ENCODE results near the gene LTBP1. TPM values are rescaled to one million over a fixed set of nuclear protein-coding genes. Genes with fewer than 3 reads are reported as not detected.

LTBP1 gene
- total and polyA plus RNA-seq, 2 experiments from 2014 or later: 15.7 to 49.8 TPM

GRCh38 chr2:33188799-33189198, 242.0 kb downstream of the LTBP1 start:
- Histone ChIP-seq H4K20me1 (replicated peaks; ENCODE audit: insufficient read depth) (no peaks in the 10 kb centered on the region), H3K4me1 (ENCODE audit: insufficient read depth) (no peaks in the 10 kb centered on the region), H3K27ac (ENCODE audit: low read depth) (no peak overlapping the region), H2AFZ (no peak overlapping the region), H3K79me2 (replicated peaks; ENCODE audit: insufficient read depth) (no peaks in the 10 kb centered on the region), H3K4me3 (no peak overlapping the region), H3K36me3 (ENCODE audit: insufficient read depth) (no peaks in the 10 kb centered on the region), H3K27me3 (ENCODE audit: insufficient read depth) (no peaks in the 10 kb centered on the region), H3K9me2 (ENCODE audit: insufficient read depth) (peaks cover 5% of the 10 kb centered on the region; the same call in 1 of the 2 replicates), H3K4me2 (no peak overlapping the region), H3F3A (replicated peaks; ENCODE audit: low read depth) (no peaks in the 10 kb centered on the region)
- no peak for DNase-seq (ENCODE audit: low spot score)
- H3K9me3 Mint-ChIP-seq: no peaks in the 10 kb centered on the region
- no peaks in the 10 kb centered on the region for H3K27me3 Mint-ChIP-seq (ENCODE audit: insufficient read depth, low read depth, poor library complexity)
- no peak for TF ChIP-seq EZH2 (IDR thresholded peaks at IDR 0.05; ENCODE audit: low read depth, unreplicated experiment)
- TF ChIP-seq STAT1 (IDR thresholded peaks at IDR 0.05; ENCODE audit: unreplicated experiment): no peak
- TF ChIP-seq, protein P1, sequence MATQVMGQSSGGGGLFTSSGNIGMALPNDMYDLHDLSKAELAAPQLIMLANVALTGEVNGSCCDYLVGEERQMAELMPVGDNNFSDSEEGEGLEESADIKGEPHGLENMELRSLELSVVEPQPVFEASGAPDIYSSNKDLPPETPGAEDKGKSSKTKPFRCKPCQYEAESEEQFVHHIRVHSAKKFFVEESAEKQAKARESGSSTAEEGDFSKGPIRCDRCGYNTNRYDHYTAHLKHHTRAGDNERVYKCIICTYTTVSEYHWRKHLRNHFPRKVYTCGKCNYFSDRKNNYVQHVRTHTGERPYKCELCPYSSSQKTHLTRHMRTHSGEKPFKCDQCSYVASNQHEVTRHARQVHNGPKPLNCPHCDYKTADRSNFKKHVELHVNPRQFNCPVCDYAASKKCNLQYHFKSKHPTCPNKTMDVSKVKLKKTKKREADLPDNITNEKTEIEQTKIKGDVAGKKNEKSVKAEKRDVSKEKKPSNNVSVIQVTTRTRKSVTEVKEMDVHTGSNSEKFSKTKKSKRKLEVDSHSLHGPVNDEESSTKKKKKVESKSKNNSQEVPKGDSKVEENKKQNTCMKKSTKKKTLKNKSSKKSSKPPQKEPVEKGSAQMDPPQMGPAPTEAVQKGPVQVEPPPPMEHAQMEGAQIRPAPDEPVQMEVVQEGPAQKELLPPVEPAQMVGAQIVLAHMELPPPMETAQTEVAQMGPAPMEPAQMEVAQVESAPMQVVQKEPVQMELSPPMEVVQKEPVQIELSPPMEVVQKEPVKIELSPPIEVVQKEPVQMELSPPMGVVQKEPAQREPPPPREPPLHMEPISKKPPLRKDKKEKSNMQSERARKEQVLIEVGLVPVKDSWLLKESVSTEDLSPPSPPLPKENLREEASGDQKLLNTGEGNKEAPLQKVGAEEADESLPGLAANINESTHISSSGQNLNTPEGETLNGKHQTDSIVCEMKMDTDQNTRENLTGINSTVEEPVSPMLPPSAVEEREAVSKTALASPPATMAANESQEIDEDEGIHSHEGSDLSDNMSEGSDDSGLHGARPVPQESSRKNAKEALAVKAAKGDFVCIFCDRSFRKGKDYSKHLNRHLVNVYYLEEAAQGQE (IDR thresholded peaks at IDR 0.05; ENCODE audit: unreplicated experiment): no peak
- TF ChIP-seq JUNB (IDR thresholded peaks at IDR 0.05; ENCODE audit: unreplicated experiment): no peak
- no peak for TF ChIP-seq POLR2AphosphoS5 (IDR thresholded peaks at IDR 0.05; ENCODE audit: low read depth)
- no peak for TF ChIP-seq ZNF462 (CRISPR knock-in tag; IDR thresholded peaks at IDR 0.05)
- no peak overlapping the region for H3K27ac Mint-ChIP-seq
- peaks cover 3% of the 10 kb centered on the region; the same call in 1 of the 3 replicates for H3K36me3 Mint-ChIP-seq (ENCODE audit: low read depth)
- no peak for ATAC-seq
- no peak overlapping the region for H3K4me3 Mint-ChIP-seq
- H3K4me1 Mint-ChIP-seq: no peaks in the 10 kb centered on the region

Measured in GM23338 (cell line).